ENCODE data around the gene UBE2D2. TPM values are rescaled to one million over a fixed set of nuclear protein-coding genes. Genes with fewer than 3 reads are reported as not detected.

Gene UBE2D2
- total RNA-seq, 1 experiment from 2014 or later = 222 TPM

- TF ChIP-seq REST (IDR thresholded peaks at IDR 0.05; ENCODE audit: insufficient read depth in 1 of 2, low read depth in 2 of 2, low read length in 1 of 2) = no peak
- TF ChIP-seq CTCF (IDR thresholded peaks at IDR 0.05) = no peak
- TF ChIP-seq SIN3A (IDR thresholded peaks at IDR 0.05; ENCODE audit: borderline replicate concordance, insufficient read depth, low read depth, low read length) = 0 out of 2 replicates have a peak, but pooled peaks have one; percentile 7
- no peak for TF ChIP-seq POLR2AphosphoS5 (IDR thresholded peaks at IDR 0.05; ENCODE audit: low read depth, low read length)
- TF ChIP-seq TCF7L2 (IDR thresholded peaks at IDR 0.05; ENCODE audit: low read depth, low read length) = no peak
- H3K27ac ChIP-seq (ENCODE audit: low read length) = peak overlapping the region; percentile 99
- H3K9me3 ChIP-seq (ENCODE audit: control insufficient read depth, insufficient read depth, low read depth, low read length) = no peaks in the 10 kb centered on the region
- in situ Hi-C loops (cut with HindIII; ENCODE audit: low pct_unique_long_range_greater_than_20kb, low sequenced_read_pairs) = no loop called here
- peak overlapping the region in 1 of 2 experiments; percentile 14; a peak in 1 of 4 replicates for H3K4me3 ChIP-seq (ENCODE audit: low read depth in 2 of 2, low read length in 2 of 2)
- DNase-seq (ENCODE audit: low read depth, low spot score) (no peak), ATAC-seq (no peak)
- BruUV-seq (replicated peaks) = no TSS peak
- CTCF ChIA-PET = interaction anchor here (0.6 kb wide), 1 partner anchor 19 kb away, joined by 3 read pairs; no protein-coding TSS in a partner anchor
- H3K36me3 ChIP-seq (ENCODE audit: control insufficient read depth, insufficient read depth, low read length) = no peaks in the 10 kb centered on the region
- H3K27me3 ChIP-seq (ENCODE audit: control insufficient read depth, insufficient read depth, low read length) = no peaks in the 10 kb centered on the region
- POLR2A ChIA-PET = interaction anchor here (0.6 kb wide), 1 partner anchor 18 kb away, joined by 6 read pairs; no protein-coding TSS in a partner anchor
- H3K4me1 ChIP-seq (ENCODE audit: control insufficient read depth, insufficient read depth, low read length) = peaks cover 96% of the 10 kb centered on the region
- intact Hi-C loops (cut with micrococcal nuclease; ENCODE audit: unreplicated experiment) = no loop called here
Measured at GRCh38 chr5:139669662-139670368, 108.7 kb downstream of the UBE2D2 start.

DNA sequence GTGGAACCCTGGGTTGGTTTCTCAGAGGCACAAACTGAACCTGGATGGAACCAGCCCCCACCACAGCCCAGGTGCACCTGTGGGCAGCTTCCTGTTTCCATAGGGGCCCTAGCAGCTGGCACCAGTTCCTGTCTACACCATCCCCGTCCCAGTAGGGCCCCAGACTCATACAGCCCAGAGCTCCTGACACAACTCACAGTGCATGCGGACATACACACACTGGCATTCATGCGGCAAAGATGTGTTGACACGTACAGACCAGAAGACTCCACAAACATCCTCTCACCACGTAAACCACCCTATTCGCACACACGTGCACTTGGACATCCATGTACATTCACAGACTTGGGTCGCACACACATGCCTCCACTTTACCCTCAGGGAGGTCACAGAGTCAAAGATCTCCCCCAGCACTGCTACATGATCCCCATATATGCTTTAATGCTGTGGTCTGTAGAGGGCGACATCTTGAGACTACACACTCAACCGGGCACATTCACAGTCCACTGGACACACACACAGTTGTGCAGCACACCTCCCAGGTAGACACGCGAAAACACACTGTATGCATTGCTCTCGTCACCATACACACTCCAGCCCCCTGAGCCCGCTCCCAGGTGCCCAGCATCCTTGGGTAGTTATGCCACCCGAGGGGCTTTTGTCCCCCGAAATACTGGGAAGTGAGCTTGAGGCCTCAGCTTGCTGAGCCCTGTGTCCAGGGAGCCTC is 109.4 kb downstream of the UBE2D2 start:
- peak; percentile 33 for ATAC-seq
- Histone ChIP-seq H3K9me3 (ENCODE audit: control insufficient read depth, insufficient read depth, low read depth, low read length) (no peaks in the 10 kb centered on the region), H3K27ac (ENCODE audit: low read length) (peak overlapping the region; percentile 99), H3K36me3 (ENCODE audit: control insufficient read depth, insufficient read depth, low read length) (no peaks in the 10 kb centered on the region), H3K4me3 (ENCODE audit: low read depth in 2 of 2, low read length in 2 of 2) (peak overlapping the region in 1 of 2 experiments; percentile 14; a peak in 1 of 4 replicates), H3K27me3 (ENCODE audit: control insufficient read depth, insufficient read depth, low read length) (no peaks in the 10 kb centered on the region), H3K4me1 (ENCODE audit: control insufficient read depth, insufficient read depth, low read length) (peaks cover 96% of the 10 kb centered on the region)
- no TSS peak for BruUV-seq (replicated peaks)
- TF ChIP-seq POLR2AphosphoS5 (IDR thresholded peaks at IDR 0.05; ENCODE audit: low read depth, low read length) (no peak), SIN3A (IDR thresholded peaks at IDR 0.05; ENCODE audit: borderline replicate concordance, insufficient read depth, low read depth, low read length) (0 out of 2 replicates have a peak, but pooled peaks have one; percentile 18)
- intact Hi-C loops (cut with micrococcal nuclease; ENCODE audit: unreplicated experiment) = no loop called here
- in situ Hi-C loops (cut with HindIII; ENCODE audit: low pct_unique_long_range_greater_than_20kb, low sequenced_read_pairs) = no loop called here
- ChIA-PET POLR2A (interaction anchor here (0.6 kb wide), 1 partner anchor 328 kb away, joined by 3 read pairs; no protein-coding TSS in a partner anchor), CTCF (interaction anchor here (0.6 to 1.5 kb wide), 3 partner anchors 10 to 35 kb away, joined by 3 to 10 read pairs (median 3); no protein-coding TSS in a partner anchor)
- DNase-seq (ENCODE audit: low read depth, low spot score) = no peak
